ENCODE measurements around the gene GGNBP2.

GRCh38 chr17:36523113-36523512, 21.6 kb upstream of the GGNBP2 start:
- TF ChIP-seq CTCF (IDR thresholded peaks at IDR 0.05; ENCODE audit: low read depth, low read length, poor library complexity, severe bottlenecking) (no peak), EZH2phosphoT487 (IDR thresholded peaks at IDR 0.05; ENCODE audit: borderline replicate concordance, low read length) (no peak)

Measured in DOHH2 (cell line).